HepG2 (cell line): Measurements from ENCODE around the gene MAP3K9. TPM values are rescaled to one million over a fixed set of nuclear protein-coding genes. Genes with fewer than 3 reads are reported as not detected.

Source experiments
- ATAC-seq: fragments of 200-7000 bp; cut with Tn5 transposase; 3 replicates; pipeline ENCODE4 v1.9.1; 2020; ENCODE audit warnings: mild to moderate bottlenecking, moderate library complexity
- BruUV-seq: library from RNA; stranded (reverse); fragments of 400-500 nt; replicated peaks from 2 replicates; lab custom pipeline; 2021; lab: Mats Ljungman, UMichigan
- CTCF ChIA-PET: fragments of 300-600 bp; formaldehyde crosslinking; extraction: SDS; loops from one replicate; lab custom pipeline; 2021; ENCODE audit warnings: low total read pairs, inconsistent platforms, low intra/inter-chr PET ratio; lab: Yijun Ruan, JAX
- POLR2A ChIA-PET: fragments of 350-600 bp; sonication (Branson Sonifier 250); formaldehyde crosslinking; loops from one replicate; lab custom pipeline; 2020; ENCODE audit warnings: antibody characterized with exemption, inconsistent platforms; lab: Yijun Ruan, JAX
- DNase-seq: peaks from one replicate; pipeline ENCODE4 v3.0.0-alpha.2; 2015; ENCODE audit warnings: low spot score
- FAIRE-seq: peaks from 3 replicates; lab custom pipeline; 2011; peaks lifted over from hg19 to GRCh38; lab: Jason Lieb, UNC
- H2AFZ ChIP-seq: one replicate; pipeline ENCODE4 v1.6.1; 2011; ENCODE audit warnings: low read length, inconsistent platforms
- H3K27ac ChIP-seq: fragments of 300-600 bp; 3 replicates; pipeline ENCODE4 v1.8.0; 2011; ENCODE audit warnings: mixed run types, mild to moderate bottlenecking, mixed read lengths, low read length, inconsistent platforms; ENCODE audit not compliant: insufficient read depth; ENCODE audit errors: extremely low read length
- H3K27me3 ChIP-seq, 2 experiments: fragments of 200-600 bp in 1 of 2; 2 replicates in 1 of 2; 3 replicates in 1 of 2; pipeline versions ENCODE4 v1.6.0 to v1.8.0; 2011; ENCODE audit warnings: low read length in 2 of 2, mild to moderate bottlenecking in 2 of 2, moderate library complexity in 2 of 2, inconsistent platforms in 1 of 2; ENCODE audit not compliant: insufficient read depth in 2 of 2, control insufficient read depth in 1 of 2
- H3K36me3 ChIP-seq, 2 experiments: fragments of 200-600 bp in 1 of 2; replicated peaks in 1 of 2; 2 replicates in 1 of 2; 3 replicates in 1 of 2; pipeline versions ENCODE4 v1.5.1 to v1.8.0; 2011; ENCODE audit warnings: low read length in 2 of 2, inconsistent platforms in 1 of 2; ENCODE audit not compliant: insufficient read depth in 2 of 2, control insufficient read depth in 1 of 2
- H3K4me1 ChIP-seq: 2 replicates; pipeline ENCODE4 v1.5.1; 2012; ENCODE audit warnings: low read length, inconsistent platforms; ENCODE audit not compliant: insufficient read depth
- H3K4me2 ChIP-seq: 2 replicates; pipeline ENCODE4 v1.6.0; 2011; ENCODE audit warnings: low read depth, low read length, inconsistent platforms
- H3K4me3 ChIP-seq, 3 experiments: fragments of 200-600 bp in 1 of 3; sonication (generic), shearing (Covaris generic) in 1 of 3; replicated peaks in 1 of 3; 2 replicates each; pipeline ENCODE4 v1.5.1; 2011 to 2016; ENCODE audit warnings: low read length in 3 of 3, inconsistent platforms in 2 of 3, low read depth in 2 of 3, mild to moderate bottlenecking in 2 of 3, control low read depth in 1 of 3, mixed read lengths in 1 of 3; ENCODE audit not compliant: insufficient read depth in 1 of 3
- H3K79me2 ChIP-seq: one replicate; pipeline ENCODE4 v1.6.1; 2011; ENCODE audit warnings: low read length, inconsistent platforms; ENCODE audit not compliant: insufficient read depth
- H3K9ac ChIP-seq: 2 replicates; pipeline ENCODE4 v1.6.0; 2011; ENCODE audit warnings: mild to moderate bottlenecking, low read depth, low read length, inconsistent platforms; ENCODE audit not compliant: insufficient read depth
- H3K9me3 ChIP-seq: 2 replicates; pipeline ENCODE4 v1.5.1; 2012; ENCODE audit warnings: mild to moderate bottlenecking, low read length
- H4K20me1 ChIP-seq: 2 replicates; pipeline ENCODE4 v1.6.0; 2011; ENCODE audit warnings: inconsistent platforms, mild to moderate bottlenecking, low read length, moderate library complexity; ENCODE audit not compliant: insufficient read depth
- FOSL2 ChIP-seq: sonication (generic); formaldehyde crosslinking; IDR thresholded peaks from 2 replicates; pipeline ENCODE4 v1.4.0; 2020; ENCODE audit warnings: missing genetic modification reagents
- HOXA9 ChIP-seq: sonication (generic); formaldehyde crosslinking; IDR thresholded peaks from 2 replicates; pipeline ENCODE4 v1.8.1; 2022; ENCODE audit warnings: missing genetic modification reagents, mild to moderate bottlenecking, moderate library complexity, borderline replicate concordance
- NFRKB ChIP-seq: fragments of 450-650 bp; IDR thresholded peaks from 2 replicates; pipeline ENCODE4 v1.6.1; 2017
- ZNF580 ChIP-seq: IDR thresholded peaks from 2 replicates; pipeline ENCODE4 v1.6.1; 2016; ENCODE audit warnings: low read depth, borderline replicate concordance
- ZSCAN20 ChIP-seq: sonication (generic); formaldehyde crosslinking; IDR thresholded peaks from 2 replicates; pipeline ENCODE4 v1.4.0; 2020; ENCODE audit warnings: missing genetic modification reagents, mild to moderate bottlenecking, borderline replicate concordance
- WGBS: methylation state at CpG from one replicate; pipeline ENCODE4 v1.1.6; 2017; ENCODE audit warnings: low lambda C conversion rate; 5-methylcytosine and 5-hydroxymethylcytosine counted together
- in situ Hi-C: cut with HindIII; loops from 2 replicates; pipeline ENCODE4 v1.10.0; 2017; ENCODE audit warnings: low pct_unique_long_range_greater_than_20kb; ENCODE audit not compliant: extremely low pct_ligation_motif_present
- intact Hi-C: fragments of 100-400 bp; cut with micrococcal nuclease; formaldehyde crosslinking; loops from one replicate; pipeline ENCODE4 v1.10.0; 2022; ENCODE audit not compliant: unreplicated experiment
- polyA plus RNA-seq, 8 experiments: library from polyadenylated mRNA; depleted of rRNA in 3 of 8; stranded (reverse) in 7 of 8; unstranded in 1 of 8; fragments of >200 nt; fragmentation: Illumina TruSeq in 4 of 8; extraction: Trizol in 4 of 8; gene quantifications; 2 replicates each; pipeline versions ENCODE4 v1.2.1 to v1.2.3, GENCODE V29; 2011 to 2016; ENCODE audit warnings: low read depth in 4 of 8, missing spikeins in 1 of 8, mixed read lengths in 1 of 8; ENCODE audit not compliant: insufficient read depth in 1 of 8
- total RNA-seq, 5 experiments: library from RNA; depleted of rRNA; stranded (reverse); fragments of >200 nt; fragmentation: Illumina TruSeq; extraction: Trizol; gene quantifications; 2 replicates each; pipeline ENCODE4 v1.2.3, GENCODE V29; 2016; ENCODE audit warnings: low read depth in 1 of 5

Gene MAP3K9
- total and polyA plus RNA-seq, 2 of the 13 experiments (the other 11 are each of a cell fraction or from before 2014, with no cell fraction given): 4.3 to 4.5 TPM

- TF ChIP-seq ZNF580 (CRISPR knock-in tag) (peak; percentile 45; the same call in 1 of the 2 replicates), FOSL2 (CRISPR knock-in tag) (peak; percentile 46), NFRKB (no peak)
These were observed 12.5 kb upstream of the MAP3K9 start (continued) for GRCh38 chr14:70821584-70822529.

GRCh38 chr14:70816525-70816924 is 7.2 kb upstream of the MAP3K9 start:
- in situ Hi-C loops: no loop called here
- CTCF ChIA-PET: interaction anchor here (3.4 kb wide), 1 partner anchor 194 kb away, joined by 52 read pairs; no protein-coding TSS in a partner anchor
- intact Hi-C loops: loop anchor here (2.0 kb wide), 2 partner anchors 64 to 102 kb away; no protein-coding TSS in a partner anchor
- peaks cover 0 to 22% of the 10 kb centered on the region in 2 experiments; a peak in 2 of 5 replicates for H3K27me3 ChIP-seq
- BruUV-seq: no TSS peak
- H3K4me1 ChIP-seq: peaks cover 28% of the 10 kb centered on the region
- 94% methylated on average over 8 of the region's 8 CpGs for WGBS
- H3K4me3 ChIP-seq: no peak overlapping the region
- no peak overlapping the region for H2AFZ ChIP-seq
- POLR2A ChIA-PET: no interaction called here
- H4K20me1 ChIP-seq: no peaks in the 10 kb centered on the region
- TF ChIP-seq ZSCAN20 (CRISPR knock-in tag) (no peak), HOXA9 (CRISPR knock-in tag) (no peak)
- TF ChIP-seq, all 625 proteins: peak for 0
- H3K79me2 ChIP-seq: peaks cover 3% of the 10 kb centered on the region
- DNase-seq (no peak), FAIRE-seq (no peak), ATAC-seq (no peak)
- H3K27ac ChIP-seq: no peak overlapping the region
- no peak overlapping the region for H3K4me2 ChIP-seq
- H3K9ac ChIP-seq: no peak overlapping the region
- no peaks in the 10 kb centered on the region for H3K9me3 ChIP-seq
- no peaks in the 10 kb centered on the region for H3K36me3 ChIP-seq
